SK-N-MC (cell line): ENCODE data around the gene TLR5.

ENCODE experiments used
- DNase-seq: peaks from one replicate; pipeline ENCODE4 v3.0.0-alpha.2; 2011; ENCODE audit warnings: low read depth, low spot score
- H3K27ac ChIP-seq: fragments of 200-600 bp; sonication (generic); 2 replicates; pipeline ENCODE4 v1.5.1; 2016; ENCODE audit warnings: mixed run types
- H3K36me3 ChIP-seq: fragments of 200-600 bp; sonication (generic); 2 replicates; pipeline ENCODE4 v1.6.1; 2017; ENCODE audit warnings: antibody characterized with exemption, low read length, mixed read lengths; ENCODE audit not compliant: insufficient read depth
- H3K4me3 ChIP-seq: fragments of 200-600 bp; sonication (generic); 2 replicates; pipeline ENCODE4 v1.5.1; 2016
- H3K9ac ChIP-seq: fragments of 200-600 bp; sonication (generic); 2 replicates; pipeline ENCODE4 v1.8.0; 2017; ENCODE audit warnings: mixed run types, mixed read lengths; ENCODE audit not compliant: insufficient read length
- H3K9me3 ChIP-seq: fragments of 200-600 bp; sonication (generic); 2 replicates; pipeline ENCODE4 v1.6.1; 2017; ENCODE audit warnings: low read depth, mild to moderate bottlenecking, antibody characterized with exemption, low read length, moderate library complexity, mixed read lengths
- EZH2 ChIP-seq: fragments of 200-600 bp; sonication (generic); IDR thresholded peaks from one replicate; pipeline ENCODE4 v1.6.1; 2017; ENCODE audit warnings: antibody characterized with exemption
- FOXP2 ChIP-seq: optimal IDR thresholded peaks from 2 replicates; pipeline ENCODE3; 2011; ENCODE audit warnings: mild to moderate bottlenecking, moderate library complexity; ENCODE audit not compliant: insufficient read depth; ENCODE audit errors: extremely low read length, control extremely low read depth
- POLR2AphosphoS5 ChIP-seq: IDR thresholded peaks from 2 replicates; pipeline ENCODE4 v1.6.1; 2012; ENCODE audit warnings: mild to moderate bottlenecking, low read depth, low read length, borderline replicate concordance

TLR5 gene

GRCh38 chr1:223142795-223143536 lies at the start of gene TLR5:
Gene TLR5, minus strand, starts transcription at chr1:223143248. Its CDS starts 30,217 bp downstream, at chr1:223113031.
- no peak for DNase-seq
- Histone ChIP-seq H3K9ac (peak within 1 kb of the TSS; percentile 56), H3K4me3 (peak within 1 kb of the TSS; percentile 82), H3K36me3 (no peaks in the 10 kb centered on the region), H3K27ac (no peak within 1 kb of the TSS; the same call in 1 of the 2 replicates), H3K9me3 (no peaks in the 10 kb centered on the region)
- no peak for TF ChIP-seq FOXP2
- no peak for TF ChIP-seq EZH2
- TF ChIP-seq POLR2AphosphoS5 = peak; percentile 69

- TF ChIP-seq FOXP2 (no peak), EZH2 (no peak), POLR2AphosphoS5 (no peak)
- Histone ChIP-seq H3K9me3 (no peaks in the 10 kb centered on the region), H3K27ac (no peak overlapping the region), H3K36me3 (no peaks in the 10 kb centered on the region), H3K9ac (no peak overlapping the region), H3K4me3 (no peak overlapping the region)
- DNase-seq = no peak
Measured at GRCh38 chr1:223189903-223190724, 47.1 kb upstream of the TLR5 start.

GRCh38 chr1:223189525-223189902 lies 46.5 kb upstream of the TLR5 start:
- Histone ChIP-seq H3K36me3 (no peaks in the 10 kb centered on the region), H3K9me3 (no peaks in the 10 kb centered on the region), H3K4me3 (no peak overlapping the region), H3K9ac (no peak overlapping the region), H3K27ac (no peak overlapping the region)
- DNase-seq = no peak
- no peak for TF ChIP-seq FOXP2
- no peak for TF ChIP-seq POLR2AphosphoS5
- no peak for TF ChIP-seq EZH2

GRCh38 chr1:223188618-223189356 lies 45.7 kb upstream of the TLR5 start:
- no peak for DNase-seq
- H3K36me3 ChIP-seq = no peaks in the 10 kb centered on the region
- no peak overlapping the region for H3K9ac ChIP-seq
- no peaks in the 10 kb centered on the region for H3K9me3 ChIP-seq
- H3K4me3 ChIP-seq = no peak overlapping the region
- TF ChIP-seq FOXP2 = no peak
- TF ChIP-seq POLR2AphosphoS5 = no peak
- no peak for TF ChIP-seq EZH2
- no peak overlapping the region for H3K27ac ChIP-seq

DNA sequence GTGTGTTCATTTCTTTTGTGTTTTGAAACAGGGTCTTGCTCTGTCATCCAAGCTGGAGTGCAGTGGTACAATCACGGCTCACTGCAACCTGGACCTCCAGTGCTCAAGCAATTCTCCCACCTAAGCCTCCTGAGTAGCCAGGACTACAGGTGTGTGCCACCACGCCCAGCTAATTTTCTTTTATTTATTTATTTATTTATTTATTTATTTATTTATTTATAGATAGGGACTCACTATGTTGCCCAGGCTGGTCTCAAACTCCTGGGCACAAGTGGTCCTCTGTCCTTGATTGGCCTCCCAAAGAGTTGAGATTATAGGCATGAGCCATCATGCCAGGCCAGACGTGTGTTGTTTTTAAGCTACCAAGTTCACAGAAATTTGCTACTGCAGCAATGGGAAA lies 43.8 kb upstream of the TLR5 start:
- Histone ChIP-seq H3K4me3 (no peak overlapping the region), H3K36me3 (no peaks in the 10 kb centered on the region), H3K9ac (no peak overlapping the region), H3K9me3 (no peaks in the 10 kb centered on the region), H3K27ac (no peak overlapping the region)
- no peak for TF ChIP-seq POLR2AphosphoS5
- no peak for TF ChIP-seq EZH2
- no peak for TF ChIP-seq FOXP2
- no peak for DNase-seq

GRCh38 chr1:223183268-223183862 lies 40.3 kb upstream of the TLR5 start:
- Histone ChIP-seq H3K9me3 (no peaks in the 10 kb centered on the region), H3K27ac (no peak overlapping the region), H3K9ac (no peak overlapping the region), H3K36me3 (no peaks in the 10 kb centered on the region), H3K4me3 (no peak overlapping the region)
- no peak for DNase-seq
- TF ChIP-seq FOXP2 (no peak), POLR2AphosphoS5 (no peak), EZH2 (no peak)

GRCh38 chr1:223180731-223181321 lies 37.8 kb upstream of the TLR5 start:
- TF ChIP-seq POLR2AphosphoS5 = no peak
- TF ChIP-seq FOXP2 = no peak
- no peak for TF ChIP-seq EZH2
- DNase-seq = peak; percentile 56
- Histone ChIP-seq H3K4me3 (peak overlapping the region; percentile 32; the same call in 1 of the 2 replicates), H3K36me3 (no peaks in the 10 kb centered on the region), H3K9ac (no peak overlapping the region), H3K27ac (peak overlapping the region; percentile 93), H3K9me3 (no peaks in the 10 kb centered on the region)
